Effector CD8-positive, alpha-beta T cell (primary cell): ENCODE measurements around the gene POLR2B.
A peak's percentile ranks its signal among the peaks of the same experiment; 100 is the strongest.
"Not testable (repeated sequence)": the region's sequence is repeated elsewhere in the genome, so short reads cannot be mapped to it uniquely, and the experiment has no call there.

ENCODE experiments used
- DNase-seq: peaks from one replicate; lab custom pipeline; 2025; lab: John Stamatoyannopoulos, UW
- total RNA-seq, 4 experiments: gene quantifications; one replicate each; lab custom pipeline; 2026; lab: John Stamatoyannopoulos, UW

The POLR2B gene
- 318 to 355 (median 345) reads per million in 4 experiments for total RNA-seq

DNA sequence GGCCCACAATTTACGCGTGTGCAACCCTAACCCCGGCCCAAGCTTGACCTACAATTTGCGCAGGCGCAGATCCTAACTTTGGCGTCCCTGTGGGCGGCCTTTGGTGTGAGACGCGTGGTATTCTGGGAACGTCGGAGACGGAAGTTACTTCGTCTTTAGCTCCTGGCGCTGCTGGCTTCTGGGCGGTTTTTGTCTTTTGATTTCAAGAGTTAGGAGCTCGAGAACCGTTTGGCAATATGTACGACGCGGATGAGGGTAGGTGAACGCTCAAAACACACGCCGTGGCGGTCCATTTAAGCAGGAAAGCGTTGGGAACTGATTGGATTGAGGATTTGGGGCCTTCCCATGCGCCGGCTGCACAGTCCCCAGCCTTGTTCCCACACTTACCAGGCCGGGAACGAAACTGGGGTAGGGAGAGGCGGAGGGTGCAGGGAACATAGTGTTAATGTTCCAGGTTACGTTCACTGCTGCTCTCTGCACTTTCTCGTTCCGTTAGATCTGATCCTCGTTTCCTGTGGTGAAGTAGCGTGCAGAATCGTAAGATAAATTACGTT lies at the start of gene POLR2B:
Gene POLR2B (plus strand): TSS at position 147 of the 554 bp plus-strand sequence. CDS start 90 bp downstream, at position 237.
- DNase-seq = peak; percentile 79

DNA sequence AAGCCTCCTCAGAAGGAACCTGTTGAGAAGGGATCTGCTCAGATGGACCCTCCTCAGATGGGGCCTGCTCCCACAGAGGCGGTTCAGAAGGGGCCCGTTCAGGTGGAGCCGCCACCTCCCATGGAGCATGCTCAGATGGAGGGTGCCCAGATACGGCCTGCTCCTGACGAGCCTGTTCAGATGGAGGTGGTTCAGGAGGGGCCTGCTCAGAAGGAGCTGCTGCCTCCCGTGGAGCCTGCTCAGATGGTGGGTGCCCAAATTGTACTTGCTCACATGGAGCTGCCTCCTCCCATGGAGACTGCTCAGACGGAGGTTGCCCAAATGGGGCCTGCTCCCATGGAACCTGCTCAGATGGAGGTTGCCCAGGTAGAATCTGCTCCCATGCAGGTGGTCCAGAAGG lies 48.1 kb upstream of the POLR2B start:
- no peak for DNase-seq

DNA sequence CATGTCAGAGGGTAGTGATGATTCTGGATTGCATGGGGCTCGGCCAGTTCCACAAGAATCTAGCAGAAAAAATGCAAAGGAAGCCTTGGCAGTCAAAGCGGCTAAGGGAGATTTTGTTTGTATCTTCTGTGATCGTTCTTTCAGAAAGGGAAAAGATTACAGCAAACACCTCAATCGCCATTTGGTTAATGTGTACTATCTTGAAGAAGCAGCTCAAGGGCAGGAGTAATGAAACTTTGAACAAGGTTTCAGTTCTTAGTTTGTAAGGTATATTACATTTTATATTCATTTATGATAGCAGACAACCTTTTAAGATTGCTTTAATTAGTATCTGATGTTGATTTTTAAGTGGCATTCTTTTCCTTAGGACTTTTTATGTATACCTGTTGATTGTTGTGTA lies 46.8 kb upstream of the POLR2B start:
- DNase-seq = no peak

DNA sequence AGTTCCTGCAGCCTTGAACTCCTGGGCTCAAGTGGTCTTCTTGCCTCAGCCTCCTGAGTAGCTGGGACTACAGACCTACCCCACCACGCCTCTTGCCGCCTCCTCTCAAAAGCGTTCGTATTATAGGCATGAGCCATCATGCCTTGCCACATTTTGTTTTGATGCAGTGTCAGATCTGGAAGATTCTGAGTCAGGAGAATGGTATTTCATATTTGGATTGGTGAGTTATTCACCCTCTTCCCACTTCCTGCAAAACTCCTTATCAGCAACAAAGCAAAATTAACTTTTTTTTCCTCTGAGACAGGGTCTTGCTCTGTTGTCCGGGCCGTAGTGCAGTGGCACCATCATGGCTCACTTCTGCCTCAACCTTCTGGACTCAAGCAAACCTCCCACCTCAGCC lies 41.4 kb upstream of the POLR2B start:
- no peak for DNase-seq

DNA sequence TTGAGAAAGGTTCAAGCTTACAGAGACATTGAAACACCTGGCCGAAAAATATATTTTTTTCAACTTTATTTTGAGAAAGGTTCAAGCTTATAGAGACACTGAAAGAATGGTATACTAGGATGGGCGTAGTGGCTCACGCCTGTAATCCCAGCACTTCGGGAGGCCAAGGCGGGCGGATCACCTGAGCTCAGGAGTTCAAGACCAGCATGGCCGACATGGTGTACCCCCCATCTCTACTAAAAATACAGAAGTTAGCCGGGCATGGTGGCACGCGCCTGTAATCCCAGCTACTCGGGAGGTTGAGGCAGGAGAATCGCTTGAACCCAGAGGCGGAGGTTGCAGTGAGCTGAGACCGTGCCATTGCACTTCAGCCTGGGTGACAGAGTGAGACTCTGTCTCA lies 38.9 kb upstream of the POLR2B start:
- DNase-seq = not testable (repeated sequence)

DNA sequence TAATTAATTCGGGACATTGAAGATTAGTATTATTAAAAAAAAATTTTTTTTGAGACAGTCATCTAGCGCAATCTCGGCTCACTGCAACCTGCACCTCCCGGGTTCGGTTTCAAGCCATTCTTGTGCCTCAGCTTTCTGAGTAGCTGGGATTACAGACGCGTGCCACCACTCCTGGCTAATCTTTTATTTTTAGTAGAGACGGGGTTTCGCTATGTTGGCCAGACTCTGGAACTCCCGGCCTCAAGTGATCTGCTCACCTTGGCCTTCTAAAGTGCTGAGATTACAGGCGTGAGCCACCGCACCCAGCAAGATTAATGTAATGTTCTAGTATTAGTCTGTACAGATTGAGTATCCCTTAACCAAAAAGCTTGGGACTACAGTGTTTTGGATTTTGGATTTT lies 38.3 kb upstream of the POLR2B start:
- no peak for DNase-seq

DNA sequence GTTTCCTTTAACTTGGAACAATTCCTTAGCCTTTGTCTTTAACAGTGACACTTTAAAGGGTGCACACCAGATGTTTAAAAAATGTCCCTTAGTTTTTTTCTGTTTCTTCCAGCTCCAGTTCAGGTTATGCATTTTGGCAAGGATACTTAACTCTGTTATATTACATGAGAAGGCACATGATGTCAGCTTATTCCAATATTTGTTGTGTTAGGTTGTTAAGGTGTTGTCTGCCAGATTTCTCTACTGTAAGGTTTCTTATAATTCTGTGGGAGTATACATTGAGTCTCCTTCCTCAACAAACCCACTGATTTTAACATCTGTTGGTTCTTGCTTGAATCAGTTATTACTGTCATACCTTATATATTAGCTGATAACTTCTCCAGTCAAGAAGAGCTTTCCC lies 37.7 kb upstream of the POLR2B start:
- no peak for DNase-seq

DNA sequence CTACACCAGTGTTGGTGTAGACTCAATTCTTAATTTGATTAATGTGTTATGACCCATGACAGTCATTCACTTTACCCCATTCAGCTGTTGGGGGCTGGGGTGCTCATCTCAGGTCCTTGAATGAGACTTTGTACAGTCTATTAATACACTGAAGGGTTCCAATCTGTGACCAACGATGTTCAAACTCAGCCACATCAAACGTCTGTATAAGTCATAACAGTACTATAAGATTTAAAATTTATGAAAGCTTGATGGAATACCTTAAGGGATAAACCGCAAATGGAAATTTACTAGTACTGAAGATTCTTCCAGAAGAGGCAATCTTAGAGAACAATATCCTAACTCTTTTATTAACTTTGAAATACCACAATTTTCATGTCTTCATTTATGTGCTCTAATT lies 37.3 kb upstream of the POLR2B start:
- DNase-seq = no peak

DNA sequence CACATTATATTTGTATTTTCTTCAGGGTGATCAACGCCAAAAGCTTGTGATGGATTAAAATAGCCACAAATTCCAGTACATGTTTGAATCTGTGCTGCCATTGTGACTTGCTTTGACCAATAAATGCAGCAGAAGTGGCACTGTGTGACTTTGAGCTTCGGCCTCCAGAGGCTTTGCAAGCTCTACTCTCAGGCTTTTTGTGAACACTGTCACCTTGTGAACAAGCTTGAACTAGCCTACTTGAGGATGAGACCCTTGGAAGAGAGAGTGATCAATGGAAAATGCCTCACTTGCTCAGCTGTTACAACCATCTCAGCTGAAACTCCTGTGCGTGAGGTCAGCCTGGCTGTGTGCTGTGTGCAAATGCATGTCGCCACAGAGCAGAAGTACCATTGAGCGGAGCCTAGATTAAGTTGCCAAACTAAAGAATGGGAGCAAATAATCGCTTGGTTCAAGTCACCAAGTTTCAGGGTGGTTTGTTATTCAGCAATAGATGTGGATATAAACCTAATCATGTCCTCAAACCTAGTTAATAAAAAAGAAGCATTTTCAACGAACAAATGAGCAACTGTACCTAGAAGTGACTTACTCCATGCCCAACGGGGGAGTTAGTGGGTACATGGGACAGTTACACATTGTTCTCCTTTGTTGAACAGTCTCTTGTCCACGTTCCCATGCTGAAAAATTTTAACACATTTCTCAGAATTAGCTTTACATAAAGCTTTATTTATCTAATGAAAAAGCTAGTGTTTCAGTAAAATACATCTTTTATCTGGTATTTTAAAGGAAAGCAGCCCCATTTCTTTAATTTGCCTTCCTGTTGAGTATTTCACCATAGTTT lies 24.8 kb upstream of the POLR2B start:
- DNase-seq = no peak

DNA sequence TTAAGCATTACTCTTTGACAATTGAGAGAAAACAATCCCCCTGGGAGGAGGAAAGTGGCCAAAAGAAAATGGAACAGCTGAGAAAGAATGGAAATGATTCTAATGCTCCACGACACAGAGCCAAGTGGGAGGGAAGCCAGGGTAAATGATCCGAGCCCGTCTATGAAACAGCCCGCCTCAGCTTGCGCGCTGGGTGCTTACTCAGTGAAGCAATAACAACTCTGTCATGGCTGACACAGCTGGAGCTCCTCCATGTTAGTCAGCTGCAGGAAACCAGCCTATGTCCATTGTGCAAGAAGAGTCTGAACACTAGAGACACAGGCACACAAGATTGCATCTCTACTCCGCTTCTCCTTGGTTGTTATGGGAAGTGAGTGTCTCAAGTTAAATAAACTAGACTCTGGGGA lies 20.6 kb upstream of the POLR2B start:
- DNase-seq = no peak

DNA sequence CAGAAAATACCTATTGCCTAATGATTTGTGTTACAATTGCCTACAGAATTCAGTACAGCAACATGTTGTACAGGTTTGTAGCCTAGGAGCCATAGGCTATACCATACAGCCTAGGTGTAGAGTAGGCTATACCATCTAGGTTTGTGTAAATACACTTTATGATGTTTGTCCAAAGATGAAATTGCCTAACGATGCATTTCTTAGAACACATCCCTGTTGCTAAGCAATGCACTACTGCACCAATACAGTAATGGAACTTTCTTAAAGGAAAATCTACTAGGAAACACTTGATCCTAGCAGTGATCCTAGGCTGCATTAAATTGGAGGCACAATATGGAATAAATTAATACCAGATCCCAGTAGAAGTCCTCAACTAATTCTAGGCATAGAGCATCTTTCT lies 19.6 kb upstream of the POLR2B start:
- no peak for DNase-seq

DNA sequence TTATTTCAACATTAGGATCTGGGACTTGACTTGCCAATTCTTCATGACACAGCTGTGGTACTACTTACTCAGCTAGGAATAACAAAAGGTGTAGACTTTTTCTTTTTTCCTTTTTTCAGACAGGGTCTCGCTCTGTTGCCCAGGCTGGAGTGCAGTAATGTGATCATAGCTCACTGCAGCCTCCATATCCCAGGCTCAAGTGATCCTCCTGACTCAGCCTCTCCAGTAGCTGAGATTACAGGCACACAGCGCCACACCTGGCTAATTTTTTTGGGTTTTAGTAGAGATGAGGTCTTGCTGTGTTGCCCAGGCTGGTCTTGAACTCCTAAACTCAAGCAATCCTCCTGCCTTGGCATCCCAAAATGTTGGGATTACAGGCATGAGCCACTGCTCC lies 17.6 kb upstream of the POLR2B start:
- no peak for DNase-seq

DNA sequence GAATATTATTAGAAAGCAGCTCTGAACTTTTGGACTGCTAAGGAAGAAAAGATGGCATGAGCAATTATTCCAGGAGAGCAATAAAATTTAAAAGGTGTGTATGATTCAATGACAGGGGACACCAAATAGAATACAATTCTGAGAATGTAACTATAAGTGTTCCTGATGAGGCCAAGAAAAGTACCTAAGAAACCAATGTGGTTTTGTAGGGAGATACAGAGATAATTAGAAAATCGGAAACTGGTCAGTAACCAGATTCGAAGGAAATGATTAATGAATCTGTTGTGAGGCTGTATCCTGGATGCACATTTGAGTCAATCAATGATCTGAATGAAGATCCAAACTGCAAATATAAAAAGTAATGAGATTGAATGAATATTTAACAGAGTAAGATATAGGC lies 7.3 kb upstream of the POLR2B start:
- DNase-seq = no peak

DNA sequence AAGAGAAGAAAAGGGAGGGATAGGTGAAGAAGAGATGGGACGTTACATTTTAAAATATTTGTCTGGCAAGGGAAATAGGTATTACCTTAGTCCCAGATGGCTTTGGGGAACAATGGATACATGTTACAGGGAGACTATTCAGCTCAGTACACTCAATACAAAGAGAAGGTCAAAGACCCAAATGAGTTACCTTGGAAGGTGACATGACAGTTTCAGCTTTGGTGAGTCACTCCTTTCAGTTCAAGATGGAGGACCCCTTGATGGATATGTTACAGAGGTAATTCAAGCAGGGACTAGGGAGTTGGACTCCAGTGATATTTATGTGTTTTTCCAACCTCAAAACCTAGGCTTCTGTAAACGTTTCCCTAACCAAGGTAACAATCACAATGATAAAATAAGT lies 6.3 kb upstream of the POLR2B start:
- DNase-seq = no peak

DNA sequence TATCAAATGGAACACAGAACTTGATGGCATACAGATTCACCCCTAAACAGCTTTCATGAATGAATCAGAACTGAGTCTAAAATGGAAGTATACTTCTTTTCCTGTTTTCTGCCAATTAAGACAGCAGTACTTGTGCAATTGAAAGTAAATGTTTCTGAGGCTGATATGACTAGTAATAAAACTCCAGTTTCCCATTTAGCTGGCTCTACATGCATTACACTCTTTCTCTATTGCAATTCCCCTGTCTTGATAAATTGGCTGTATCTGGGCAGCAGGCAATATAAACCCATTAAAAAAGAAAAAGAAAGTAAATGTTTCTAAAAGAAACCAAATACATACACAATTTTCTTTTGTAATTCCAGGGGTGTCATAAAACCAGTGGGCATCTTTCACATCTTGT lies 5.9 kb upstream of the POLR2B start:
- no peak for DNase-seq

DNA sequence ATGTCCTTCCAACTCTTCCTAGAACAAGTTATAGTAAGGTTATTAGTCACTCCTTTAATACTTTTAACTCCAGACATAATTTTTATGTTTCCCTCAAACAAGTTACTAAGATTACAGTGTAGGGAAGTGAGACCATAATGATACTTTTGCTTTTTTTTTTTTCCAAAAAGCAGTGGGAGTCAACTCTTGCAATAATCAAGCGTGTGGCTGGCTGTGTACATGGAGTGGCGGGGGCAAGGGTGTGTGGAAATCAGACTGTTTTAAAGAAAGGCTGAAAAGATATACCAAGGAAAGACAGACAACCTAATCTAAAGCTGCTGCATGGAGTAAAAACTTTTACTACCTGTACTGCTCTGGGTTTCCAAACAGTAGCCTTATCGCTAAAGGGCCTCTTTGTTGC lies 5.4 kb upstream of the POLR2B start:
- no peak for DNase-seq

DNA sequence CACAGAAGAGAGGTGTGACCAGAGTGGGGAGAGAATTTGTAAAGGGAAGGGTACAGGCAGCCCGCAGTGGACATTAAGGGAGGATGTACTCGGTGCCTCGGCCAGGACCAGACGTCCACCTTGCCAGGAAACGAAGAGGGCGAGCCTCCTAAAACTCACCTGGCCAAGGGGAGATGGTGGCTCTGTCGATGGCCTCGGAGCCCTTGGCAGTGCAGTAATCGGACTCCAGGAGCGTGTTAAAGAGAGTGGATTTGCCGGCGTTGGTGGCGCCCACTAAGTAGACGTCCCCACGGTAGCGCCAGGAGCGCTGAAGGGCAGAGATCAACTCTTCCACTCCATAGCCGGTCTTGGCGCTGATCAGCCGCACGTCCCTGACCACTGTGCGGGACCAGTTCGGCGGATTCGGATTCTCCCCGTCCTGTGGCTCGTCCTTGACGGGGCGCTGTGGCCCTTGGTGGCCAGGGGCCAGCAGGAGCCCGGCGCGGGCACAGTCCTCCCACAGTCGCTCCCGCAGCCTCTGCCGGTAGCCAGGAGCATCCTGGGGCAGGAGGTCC lies 2.3 kb upstream of the POLR2B start:
- no peak for DNase-seq

DNA sequence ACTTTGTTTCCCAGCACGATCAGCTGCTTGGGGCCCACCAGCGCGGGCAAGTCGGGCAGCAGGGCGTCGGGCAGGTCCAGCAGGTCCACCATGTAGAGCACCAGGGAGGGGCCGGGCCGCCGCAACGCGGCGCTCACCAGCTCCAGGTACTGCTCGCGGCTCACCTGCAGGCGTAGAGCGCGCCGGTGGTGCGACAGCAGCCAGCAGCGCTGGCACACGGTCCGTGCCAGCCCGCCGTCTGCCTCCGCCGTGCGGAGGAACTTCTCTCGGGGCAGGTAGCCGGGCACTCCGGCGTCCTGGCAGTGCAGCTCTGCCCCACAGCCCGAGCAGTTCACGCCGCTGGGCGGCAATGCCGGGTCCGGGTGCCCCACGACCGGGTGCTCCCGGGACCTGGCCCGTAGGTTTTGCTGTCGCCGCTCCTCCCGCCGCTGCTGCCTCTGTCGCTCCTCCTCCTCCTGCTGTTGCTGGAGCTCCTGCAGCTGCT lies 1.8 kb upstream of the POLR2B start:
- peak; percentile 27 for DNase-seq

DNA sequence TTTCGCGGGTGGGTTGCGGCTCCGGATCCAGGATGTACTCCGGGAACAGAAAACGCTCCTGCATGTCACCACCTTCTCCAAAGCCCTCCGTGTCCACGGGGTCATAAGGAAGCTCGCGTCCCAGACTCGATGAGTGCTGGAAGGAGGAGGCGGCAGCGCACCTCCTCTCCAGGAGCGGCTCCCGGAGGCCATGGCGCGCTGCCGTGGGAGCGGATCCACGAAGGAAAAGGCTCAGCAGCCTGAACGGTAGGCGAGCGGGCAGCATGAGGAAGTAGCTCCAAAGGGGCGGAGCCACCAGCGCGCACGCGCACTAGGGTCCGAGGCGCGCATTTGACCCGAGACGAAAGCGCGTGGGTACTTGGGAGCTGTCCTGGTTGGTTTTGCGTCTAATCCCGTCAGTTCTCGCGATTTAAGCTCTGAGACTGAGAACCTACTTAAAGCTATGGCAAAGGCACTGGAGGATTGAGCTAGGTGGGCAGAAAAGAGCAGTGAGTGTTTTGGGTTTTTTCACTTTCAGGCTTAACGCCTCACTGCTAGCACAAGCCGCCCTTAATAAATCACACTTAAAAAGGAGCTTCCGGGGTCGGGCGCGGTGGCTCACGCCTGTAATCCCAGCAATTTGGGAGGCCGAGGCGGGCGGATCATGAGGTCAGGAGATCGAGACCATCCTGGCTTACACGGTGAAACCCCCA lies 1.2 kb upstream of the POLR2B start, which contains the start of gene NOA1:
Gene NOA1 (minus strand): TSS at position 286 of the 692 bp plus-strand sequence. CDS start 21 bp downstream, at position 265.
- peak; percentile 99 for DNase-seq

DNA sequence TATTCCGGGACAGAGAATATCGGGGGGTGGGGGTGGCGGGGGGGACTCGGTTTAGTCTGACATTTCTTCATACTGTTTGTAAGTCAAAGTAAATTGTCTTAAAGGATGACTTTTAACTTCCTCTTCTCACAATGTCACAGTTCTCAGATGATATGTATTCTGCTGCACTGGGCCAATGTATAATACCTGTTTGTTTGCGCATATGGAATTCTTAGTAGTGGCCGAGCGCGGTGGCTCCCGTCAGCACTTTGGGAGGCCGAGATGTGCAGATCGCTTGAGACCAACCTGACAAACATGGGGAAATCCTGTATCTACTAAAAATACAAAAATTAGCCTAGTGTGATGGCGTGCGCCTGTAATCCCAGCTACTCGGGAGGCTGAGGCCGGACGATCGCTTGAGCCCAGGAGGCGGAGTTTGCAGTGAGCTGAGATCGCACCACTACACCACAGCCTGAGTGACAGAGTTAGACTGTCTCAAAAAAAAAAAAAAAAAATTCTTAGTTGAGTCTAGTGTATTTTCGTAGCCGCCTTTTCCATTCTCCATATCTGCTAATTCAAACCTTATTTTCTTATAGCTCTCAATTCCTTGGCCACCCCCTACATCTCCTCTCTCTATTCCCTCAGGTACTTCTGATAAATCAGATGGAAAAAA lies 851 bp downstream of the POLR2B start:
- no peak for DNase-seq

DNA sequence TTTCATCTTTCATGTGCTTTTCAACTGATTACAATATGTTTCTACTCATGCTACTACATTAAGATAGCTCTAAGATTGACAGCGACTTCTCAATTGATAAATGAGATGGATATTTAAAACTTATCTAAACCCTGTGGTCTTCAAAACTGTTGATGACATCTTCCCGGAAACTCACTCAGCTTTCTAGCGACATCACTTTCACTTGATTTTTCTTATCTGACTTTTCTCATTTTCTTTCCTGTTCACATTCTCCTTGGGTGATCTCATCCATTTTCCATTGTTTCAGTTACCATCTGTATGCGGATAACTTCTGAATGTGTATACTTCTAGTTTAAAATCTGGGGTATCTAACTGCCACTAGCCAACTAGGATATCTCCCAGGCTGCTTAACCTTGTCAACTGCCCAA lies 3.1 kb downstream of the POLR2B start:
- no peak for DNase-seq

DNA sequence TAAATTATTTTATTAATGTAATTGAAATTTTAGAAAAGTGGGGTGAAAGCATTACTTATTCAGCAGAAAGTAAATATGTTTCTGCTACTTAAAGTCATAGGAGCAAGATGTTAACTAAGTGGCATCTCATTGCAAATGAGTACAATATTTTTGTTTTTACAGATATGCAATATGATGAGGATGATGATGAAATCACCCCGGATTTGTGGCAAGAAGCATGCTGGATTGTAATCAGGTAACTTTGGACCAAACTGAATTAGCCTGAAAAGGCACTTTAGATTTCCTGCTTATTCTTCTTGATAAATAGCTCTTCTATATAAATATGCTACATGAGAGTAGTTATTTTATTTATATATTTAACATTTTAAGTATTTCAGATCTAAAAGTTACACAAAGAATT lies 7.5 kb downstream of the POLR2B start:
- DNase-seq = no peak
